Measurements from ENCODE around the gene GRAMD4. TPM values are rescaled to one million over a fixed set of nuclear protein-coding genes. Genes with fewer than 3 reads are reported as not detected.

GRAMD4 gene
- total and polyA plus RNA-seq, 10 of the 15 experiments (the other 5 are each of a cell fraction or from before 2014, with no cell fraction given), result 0.21 to 45.5 (median 10.6) TPM

GRCh38 chr22:46684706-46685105 is 64.5 kb downstream of the GRAMD4 start (continued):
- TF ChIP-seq CUX1 (IDR thresholded peaks at IDR 0.05; ENCODE audit: insufficient replicate concordance, low read depth, low read length) (no peak), RUNX3 (IDR thresholded peaks at IDR 0.05; ENCODE audit: low read length) (peak; percentile 45), TCF12 (IDR thresholded peaks at IDR 0.05; ENCODE audit: low read depth, low read length) (peak; percentile 93), KAT2A (conservative IDR thresholded peaks at IDR 0.05; ENCODE audit: control insufficient read depth, low read depth, low read length) (no peak), EGR1 (IDR thresholded peaks at IDR 0.05; ENCODE audit: borderline replicate concordance in 1 of 2, low read depth in 2 of 2, low read length in 2 of 2) (no peak), ZBTB33 (IDR thresholded peaks at IDR 0.05) (no peak), RCOR1 (conservative IDR thresholded peaks at IDR 0.05; ENCODE audit: low read depth, low read length) (no peak), E2F8 (IDR thresholded peaks at IDR 0.05; ENCODE audit: low read depth, partially characterized antibody) (no peak), ZNF217 (IDR thresholded peaks at IDR 0.05) (no peak), SMC3 (IDR thresholded peaks at IDR 0.05; ENCODE audit: borderline replicate concordance, low read length) (no peak), NR2C1 (IDR thresholded peaks at IDR 0.05) (no peak), MLLT1 (IDR thresholded peaks at IDR 0.05) (no peak), IRF5 (IDR thresholded peaks at IDR 0.05; ENCODE audit: borderline replicate concordance) (no peak), TCF3 (IDR thresholded peaks at IDR 0.05; ENCODE audit: borderline replicate concordance, insufficient read depth, low read depth, low read length) (peak; percentile 89), PAX5 (IDR thresholded peaks at IDR 0.05; ENCODE audit: borderline replicate concordance, low read depth, low read length) (peak; percentile 95), BHLHE40 (IDR thresholded peaks at IDR 0.05; ENCODE audit: borderline replicate concordance in 1 of 2, low read depth in 2 of 2, low read length in 1 of 2) (peak in 1 of 2 experiments; percentile 31; a peak in 1 of 4 replicates)
